IPS-18a (cell line): ENCODE measurements around the gene GPR39.
"Not testable (repeated sequence)": the region's sequence is repeated elsewhere in the genome, so short reads cannot be mapped to it uniquely, and the experiment has no call there.

ENCODE experiments used
- H3K27ac ChIP-seq: one replicate; pipeline ENCODE4 v1.5.1; 2013; ENCODE audit warnings: low read length
- H3K27me3 ChIP-seq: one replicate; pipeline ENCODE4 v1.6.1; 2013; ENCODE audit warnings: mild to moderate bottlenecking, low read length; ENCODE audit not compliant: control insufficient read depth, insufficient read depth
- H3K36me3 ChIP-seq: one replicate; pipeline ENCODE4 v1.6.1; 2013; ENCODE audit warnings: low read depth, low read length; ENCODE audit not compliant: control insufficient read depth
- H3K4me1 ChIP-seq: one replicate; pipeline ENCODE4 v1.6.1; 2013; ENCODE audit warnings: low read depth, low read length; ENCODE audit not compliant: control insufficient read depth
- H3K4me3 ChIP-seq: one replicate; pipeline ENCODE4 v1.5.1; 2013; ENCODE audit warnings: low read length
- H3K9ac ChIP-seq: one replicate; pipeline ENCODE4 v1.6.1; 2013; ENCODE audit warnings: mild to moderate bottlenecking, low read length, moderate library complexity
- H3K9me3 ChIP-seq: one replicate; pipeline ENCODE4 v1.6.1; 2013; ENCODE audit warnings: low read depth, low read length; ENCODE audit not compliant: control insufficient read depth

Gene GPR39

DNA sequence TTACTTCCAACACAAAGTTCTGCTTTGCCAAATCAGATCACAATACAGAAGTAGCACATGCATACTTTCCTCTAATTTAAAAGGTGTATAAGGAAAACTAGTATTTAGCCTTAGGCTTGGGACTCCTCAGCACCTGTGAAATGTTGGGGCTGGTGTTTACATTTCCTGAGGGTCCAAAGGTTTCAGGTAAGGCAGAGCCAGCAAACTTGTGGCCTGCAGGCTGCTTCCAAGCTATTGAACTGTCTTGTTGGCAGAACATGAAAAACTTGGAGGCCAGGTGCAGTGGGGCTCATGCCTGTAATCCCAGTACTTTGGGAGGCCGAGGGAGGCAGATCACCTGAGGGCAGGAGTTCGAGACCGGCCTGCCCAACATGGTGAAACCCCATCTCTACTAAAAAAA is 26.5 kb upstream of the GPR39 start:
- H3K36me3 ChIP-seq, result no peaks in the 10 kb centered on the region
- peaks cover 12% of the 10 kb centered on the region for H3K4me1 ChIP-seq
- no peaks in the 10 kb centered on the region for H3K9me3 ChIP-seq
- H3K4me3 ChIP-seq, result no peak overlapping the region
- H3K27ac ChIP-seq, result no peak overlapping the region
- peaks cover 20% of the 10 kb centered on the region for H3K27me3 ChIP-seq
- H3K9ac ChIP-seq, result no peak overlapping the region

- Histone ChIP-seq H3K9me3 (no peaks in the 10 kb centered on the region), H3K27me3 (peaks cover 9% of the 10 kb centered on the region), H3K4me3 (no peak overlapping the region), H3K4me1 (peaks cover 12% of the 10 kb centered on the region), H3K9ac (no peak overlapping the region), H3K36me3 (no peaks in the 10 kb centered on the region), H3K27ac (no peak overlapping the region)
Measured at GRCh38 chr2:132391378-132391777, 25.2 kb upstream of the GPR39 start.

DNA sequence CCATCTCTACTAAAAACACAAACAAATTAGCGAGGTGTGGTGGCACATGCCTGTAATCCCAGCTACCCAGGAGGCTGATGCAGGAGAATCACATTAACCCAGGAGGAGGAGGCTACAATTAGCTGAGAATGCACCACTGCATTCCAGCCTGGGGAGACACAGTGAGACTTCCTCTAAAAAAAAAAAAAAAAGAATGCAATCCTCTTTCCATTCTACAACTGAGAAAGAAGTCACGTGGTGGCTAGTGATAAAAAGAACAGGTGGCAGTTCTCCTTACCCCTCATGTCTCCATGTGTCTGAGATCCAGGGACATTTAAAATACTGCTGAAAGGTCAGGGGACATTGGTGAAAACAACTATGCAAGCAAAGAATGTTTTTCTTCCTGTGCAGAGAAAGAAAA is 24.4 kb upstream of the GPR39 start:
- Histone ChIP-seq H3K27me3 (peaks cover 9% of the 10 kb centered on the region), H3K9me3 (no peaks in the 10 kb centered on the region), H3K36me3 (no peaks in the 10 kb centered on the region), H3K4me3 (no peak overlapping the region), H3K4me1 (peaks cover 12% of the 10 kb centered on the region), H3K9ac (no peak overlapping the region), H3K27ac (no peak overlapping the region)

- H3K9me3 ChIP-seq, result no peaks in the 10 kb centered on the region
- H3K4me3 ChIP-seq, result no peak overlapping the region
- H3K27me3 ChIP-seq, result peaks cover 9% of the 10 kb centered on the region
- no peak overlapping the region for H3K27ac ChIP-seq
- no peaks in the 10 kb centered on the region for H3K36me3 ChIP-seq
- no peak overlapping the region for H3K9ac ChIP-seq
- peaks cover 12% of the 10 kb centered on the region for H3K4me1 ChIP-seq
Measured at GRCh38 chr2:132392879-132393278, 23.7 kb upstream of the GPR39 start.

DNA sequence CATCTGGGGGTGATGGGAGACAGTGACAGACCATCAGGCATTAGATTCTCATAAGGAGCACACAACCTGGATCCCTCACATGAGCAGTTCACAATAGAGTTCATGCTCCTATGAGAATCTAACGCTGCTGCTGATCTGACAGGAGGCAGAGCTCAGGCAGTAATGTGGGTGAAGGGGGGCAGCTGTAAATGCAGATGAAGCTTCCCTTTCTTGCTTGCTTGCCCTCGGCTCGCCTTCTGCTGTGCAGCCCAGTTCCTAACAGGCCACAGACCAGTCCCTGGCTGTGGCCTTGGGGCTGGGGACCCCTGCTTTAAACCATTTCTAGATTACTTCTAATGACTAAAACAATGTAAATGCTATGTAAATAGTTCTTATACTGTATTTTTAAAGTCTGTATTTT is 19.6 kb upstream of the GPR39 start:
- H3K4me3 ChIP-seq, H3K27me3 ChIP-seq, H3K27ac ChIP-seq, H3K4me1 ChIP-seq, H3K9ac ChIP-seq, H3K9me3 ChIP-seq, H3K36me3 ChIP-seq: not testable (repeated sequence)

GRCh38 chr2:132400169-132400900 is 16.3 kb upstream of the GPR39 start:
- Histone ChIP-seq H3K27ac (no peak overlapping the region), H3K27me3 (no peaks in the 10 kb centered on the region), H3K9ac (no peak overlapping the region), H3K4me3 (no peak overlapping the region), H3K4me1 (no peaks in the 10 kb centered on the region), H3K9me3 (no peaks in the 10 kb centered on the region), H3K36me3 (no peaks in the 10 kb centered on the region)

DNA sequence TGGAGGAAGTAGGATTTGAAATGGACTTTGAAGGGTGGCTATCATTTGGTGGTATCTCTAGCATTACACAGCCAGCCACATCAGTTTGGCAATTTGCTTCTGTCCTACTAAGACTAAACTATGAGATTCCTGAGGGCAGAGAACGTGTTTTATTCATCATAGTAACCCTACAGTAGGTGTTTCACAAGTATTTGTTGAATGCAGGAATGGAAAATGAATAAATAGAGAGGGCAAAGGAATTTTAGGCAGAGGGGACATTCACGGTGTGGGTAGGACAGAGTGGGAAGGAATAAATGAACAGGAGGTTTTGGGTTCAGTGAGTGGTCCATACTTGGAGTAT is 15.7 kb upstream of the GPR39 start:
- Histone ChIP-seq H3K4me3 (no peak overlapping the region), H3K9me3 (no peaks in the 10 kb centered on the region), H3K27ac (no peak overlapping the region), H3K9ac (no peak overlapping the region), H3K27me3 (no peaks in the 10 kb centered on the region), H3K4me1 (no peaks in the 10 kb centered on the region), H3K36me3 (no peaks in the 10 kb centered on the region)

DNA sequence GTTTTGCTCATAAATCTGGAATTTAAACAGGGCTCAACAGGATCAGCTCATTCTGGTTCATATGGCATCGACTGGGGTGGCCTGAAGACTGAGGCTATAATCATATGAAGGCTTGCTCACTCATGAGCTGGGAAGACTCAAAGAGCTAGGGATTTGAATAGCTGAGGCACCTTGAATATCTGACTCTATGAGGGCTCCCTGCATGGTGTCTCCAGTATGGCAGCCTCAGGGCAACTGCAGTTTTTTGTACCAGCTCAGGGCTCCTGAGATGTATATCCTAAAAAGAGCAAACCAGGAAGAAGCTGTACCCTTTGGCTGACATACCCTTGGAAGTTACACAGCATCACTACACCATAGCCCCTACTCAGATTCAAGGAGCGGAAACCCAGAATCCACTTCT is 15.3 kb upstream of the GPR39 start:
- Histone ChIP-seq H3K27me3 (no peaks in the 10 kb centered on the region), H3K27ac (no peak overlapping the region), H3K9me3 (no peaks in the 10 kb centered on the region), H3K4me3 (no peak overlapping the region), H3K4me1 (no peaks in the 10 kb centered on the region), H3K36me3 (no peaks in the 10 kb centered on the region), H3K9ac (no peak overlapping the region)

- Histone ChIP-seq H3K4me3 (no peak overlapping the region), H3K9ac (no peak overlapping the region), H3K9me3 (no peaks in the 10 kb centered on the region), H3K36me3 (no peaks in the 10 kb centered on the region), H3K27me3 (no peaks in the 10 kb centered on the region), H3K27ac (no peak overlapping the region), H3K4me1 (no peaks in the 10 kb centered on the region)
Measured at GRCh38 chr2:132403146-132403545, 13.5 kb upstream of the GPR39 start.

GRCh38 chr2:132404056-132404455 is 12.5 kb upstream of the GPR39 start:
- no peaks in the 10 kb centered on the region for H3K27me3 ChIP-seq
- H3K9ac ChIP-seq, result no peak overlapping the region
- no peaks in the 10 kb centered on the region for H3K36me3 ChIP-seq
- no peaks in the 10 kb centered on the region for H3K9me3 ChIP-seq
- H3K27ac ChIP-seq, result no peak overlapping the region
- H3K4me1 ChIP-seq, result no peaks in the 10 kb centered on the region
- no peak overlapping the region for H3K4me3 ChIP-seq

GRCh38 chr2:132407784-132408183 is 8.8 kb upstream of the GPR39 start:
- Histone ChIP-seq H3K36me3 (no peaks in the 10 kb centered on the region), H3K4me3 (no peak overlapping the region), H3K9ac (no peak overlapping the region)

GRCh38 chr2:132412021-132412420 is 4.6 kb upstream of the GPR39 start:
- H3K27ac ChIP-seq, result no peak overlapping the region
- H3K36me3 ChIP-seq, result no peaks in the 10 kb centered on the region
- H3K4me3 ChIP-seq, result no peak overlapping the region
- H3K9me3 ChIP-seq, result no peaks in the 10 kb centered on the region
- no peak overlapping the region for H3K9ac ChIP-seq
- H3K4me1 ChIP-seq, result peaks cover 3% of the 10 kb centered on the region
- H3K27me3 ChIP-seq, result peaks cover 22% of the 10 kb centered on the region

More at GRCh38 chr2:132407784-132408183, 8.8 kb upstream of the GPR39 start:
- H3K27me3 ChIP-seq, result no peaks in the 10 kb centered on the region
- H3K4me1 ChIP-seq, result no peaks in the 10 kb centered on the region
- H3K9me3 ChIP-seq, result no peaks in the 10 kb centered on the region
- H3K27ac ChIP-seq, result no peak overlapping the region
